ENCODE results near the gene RANBP9. TPM values are rescaled to one million over a fixed set of nuclear protein-coding genes. Genes with fewer than 3 reads are reported as not detected.

RANBP9 gene
- total and polyA plus RNA-seq, 7 experiments from 2014 or later: 2.7 to 56.9 (median 47.9) TPM

DNA sequence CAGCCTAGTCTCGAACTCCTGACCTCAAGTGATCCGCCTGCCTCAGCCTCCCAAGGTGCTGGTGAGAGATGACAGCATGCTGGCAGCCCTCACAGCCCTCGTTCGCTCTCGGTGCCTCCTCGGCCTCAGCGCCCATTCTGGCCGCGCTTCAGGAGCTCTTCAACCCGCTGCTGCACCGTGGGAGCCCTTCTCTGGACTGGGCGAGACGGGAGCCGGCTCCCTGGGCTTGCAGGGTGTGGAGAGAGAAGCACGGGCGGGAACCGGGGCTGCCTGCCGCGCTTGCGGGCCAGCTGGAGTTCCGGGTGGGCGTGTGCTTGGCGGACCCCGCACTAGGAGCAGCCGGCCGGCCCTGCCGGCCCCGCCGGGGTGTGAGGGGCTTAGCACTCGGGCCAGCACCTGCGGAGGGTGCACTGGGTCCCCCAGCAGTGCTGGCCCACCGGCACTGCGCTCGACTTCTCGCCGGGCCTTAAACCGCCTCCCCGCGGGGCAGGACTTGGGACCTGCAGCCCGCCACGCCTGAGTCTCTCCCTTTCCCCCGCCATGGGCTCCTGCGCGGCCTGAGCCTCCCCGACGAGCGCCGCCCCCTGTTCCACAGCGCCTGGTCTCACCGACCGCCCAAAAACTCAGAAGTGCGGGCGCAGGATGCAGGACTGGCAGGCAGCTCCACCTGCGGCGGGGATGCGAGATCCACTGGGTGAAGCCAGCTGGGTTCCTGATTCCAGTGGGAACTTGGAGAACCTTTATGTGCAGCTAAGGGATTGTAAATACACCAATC, 31.5 kb upstream of the RANBP9 start:
- Histone ChIP-seq H3K27me3 (ENCODE audit: control insufficient read depth in 2 of 2, insufficient read depth in 2 of 2, low read length in 2 of 2) (no peaks in the 10 kb centered on the region), H3K4me1 (ENCODE audit: control insufficient read depth in 2 of 2, insufficient read depth in 2 of 2, low read length in 2 of 2) (peaks cover 0 to 4% of the 10 kb centered on the region in 2 donors), H3K4me3 (ENCODE audit: low read length) (no peak overlapping the region), H3K36me3 (ENCODE audit: control insufficient read depth in 2 of 3, insufficient read depth in 3 of 3, low read length in 3 of 3) (no peaks in the 10 kb centered on the region), H3K9me3 (ENCODE audit: control insufficient read depth in 2 of 3, low read length in 3 of 3) (no peaks in the 10 kb centered on the region), H3K27ac (ENCODE audit: low read depth, low read length) (no peak overlapping the region)
- Mint-ChIP-seq H3K4me3 (peak overlapping the region in 4 of 10 donors; percentile 30 to 60 (median 60)), H3K27me3 (no peaks in the 10 kb centered on the region), H3K9me3 (peaks cover 0 to 5% (median 0%) of the 10 kb centered on the region in 11 donors), H3K36me3 (peaks cover 0 to 5% (median 0%) of the 10 kb centered on the region in 5 donors), H3K27ac (no peak overlapping the region), H3K4me1 (peaks cover 0 to 2% (median 0%) of the 10 kb centered on the region in 7 donors)
- intact Hi-C loops (cut with micrococcal nuclease): no loop called here
- ATAC-seq (no peak), DNase-seq (no peak)
- ChIA-PET CTCF (no interaction called here), POLR2A (no interaction called here)

DNA sequence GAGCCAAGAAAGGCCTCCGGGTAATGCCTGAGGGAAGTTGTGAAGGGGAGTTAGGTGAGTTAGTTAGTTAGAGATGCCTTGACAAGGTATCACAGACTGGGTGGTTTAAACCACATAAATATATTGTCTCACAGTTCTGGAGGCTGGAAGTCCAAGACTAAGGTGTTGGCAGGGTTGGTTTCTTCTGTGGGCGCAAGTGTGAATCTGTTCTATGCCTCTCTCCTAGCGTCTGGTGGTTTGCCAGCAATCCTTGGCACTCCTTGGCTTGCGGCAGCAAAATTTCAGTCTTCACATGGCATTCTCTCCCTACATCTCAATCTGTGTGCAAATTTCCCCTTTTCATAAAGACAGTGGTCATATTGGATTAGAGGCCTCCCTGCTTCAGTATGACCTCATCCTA, 29.7 kb upstream of the RANBP9 start:
- no peak for DNase-seq
- Mint-ChIP-seq H3K9me3 (peaks cover 0 to 5% (median 0%) of the 10 kb centered on the region in 11 donors), H3K4me3 (no peak overlapping the region), H3K4me1 (peaks cover 0 to 3% (median 0%) of the 10 kb centered on the region in 7 donors), H3K36me3 (peaks cover 0 to 5% (median 0%) of the 10 kb centered on the region in 5 donors), H3K27me3 (no peaks in the 10 kb centered on the region), H3K27ac (peak overlapping the region in 1 of 9 donors; percentile 33)
- intact Hi-C loops (cut with micrococcal nuclease): no loop called here
- no peak overlapping the region for H3K4me3 ChIP-seq (ENCODE audit: low read length)
- H3K9me3 ChIP-seq (ENCODE audit: control insufficient read depth in 2 of 3, low read length in 3 of 3): no peaks in the 10 kb centered on the region
- H3K4me1 ChIP-seq (ENCODE audit: control insufficient read depth in 2 of 2, insufficient read depth in 2 of 2, low read length in 2 of 2): no peaks in the 10 kb centered on the region
- ATAC-seq: no peak
- no peak overlapping the region for H3K27ac ChIP-seq (ENCODE audit: low read depth, low read length)
- no peaks in the 10 kb centered on the region for H3K36me3 ChIP-seq (ENCODE audit: control insufficient read depth in 2 of 3, insufficient read depth in 3 of 3, low read length in 3 of 3)
- H3K27me3 ChIP-seq (ENCODE audit: control insufficient read depth in 2 of 2, insufficient read depth in 2 of 2, low read length in 2 of 2): no peaks in the 10 kb centered on the region
- ChIA-PET CTCF (no interaction called here), POLR2A (no interaction called here)

DNA sequence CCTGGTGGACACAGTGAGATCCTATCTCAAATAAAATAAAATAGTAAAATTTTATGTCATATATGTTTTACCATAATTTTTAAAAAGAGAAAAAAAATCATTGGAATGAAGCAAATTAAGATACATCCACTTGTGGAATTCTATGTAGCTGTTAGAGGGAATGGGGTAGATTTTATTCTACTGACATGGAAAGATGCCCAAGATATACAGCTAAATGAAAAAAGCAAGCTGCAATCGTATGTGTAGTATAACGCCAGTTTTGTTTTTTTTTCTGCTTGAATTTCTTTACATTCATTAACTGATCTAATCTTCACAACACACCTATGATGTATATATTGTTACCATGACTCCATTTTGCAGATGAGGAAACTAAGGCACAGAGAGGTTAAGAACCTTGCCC, 23.4 kb upstream of the RANBP9 start:
- no peaks in the 10 kb centered on the region for H3K4me1 ChIP-seq (ENCODE audit: control insufficient read depth in 2 of 2, insufficient read depth in 2 of 2, low read length in 2 of 2)
- Mint-ChIP-seq H3K4me1 (peaks cover 0 to 3% (median 0%) of the 10 kb centered on the region in 7 donors), H3K27ac (no peak overlapping the region), H3K36me3 (no peaks in the 10 kb centered on the region), H3K9me3 (no peaks in the 10 kb centered on the region), H3K27me3 (peaks cover 0 to 17% (median 4%) of the 10 kb centered on the region in 5 donors), H3K4me3 (peak overlapping the region in 1 of 10 donors; percentile 14)
- CTCF ChIA-PET: no interaction called here
- H3K4me3 ChIP-seq (ENCODE audit: low read length): no peak overlapping the region
- no peak for ATAC-seq
- H3K27me3 ChIP-seq (ENCODE audit: control insufficient read depth in 2 of 2, insufficient read depth in 2 of 2, low read length in 2 of 2): no peaks in the 10 kb centered on the region
- no peak overlapping the region for H3K27ac ChIP-seq (ENCODE audit: low read depth, low read length)
- intact Hi-C loops (cut with micrococcal nuclease): no loop called here
- no peaks in the 10 kb centered on the region for H3K9me3 ChIP-seq (ENCODE audit: control insufficient read depth in 2 of 3, low read length in 3 of 3)
- POLR2A ChIA-PET: no interaction called here
- no peak for DNase-seq
- no peaks in the 10 kb centered on the region for H3K36me3 ChIP-seq (ENCODE audit: control insufficient read depth in 2 of 3, insufficient read depth in 3 of 3, low read length in 3 of 3)

DNA sequence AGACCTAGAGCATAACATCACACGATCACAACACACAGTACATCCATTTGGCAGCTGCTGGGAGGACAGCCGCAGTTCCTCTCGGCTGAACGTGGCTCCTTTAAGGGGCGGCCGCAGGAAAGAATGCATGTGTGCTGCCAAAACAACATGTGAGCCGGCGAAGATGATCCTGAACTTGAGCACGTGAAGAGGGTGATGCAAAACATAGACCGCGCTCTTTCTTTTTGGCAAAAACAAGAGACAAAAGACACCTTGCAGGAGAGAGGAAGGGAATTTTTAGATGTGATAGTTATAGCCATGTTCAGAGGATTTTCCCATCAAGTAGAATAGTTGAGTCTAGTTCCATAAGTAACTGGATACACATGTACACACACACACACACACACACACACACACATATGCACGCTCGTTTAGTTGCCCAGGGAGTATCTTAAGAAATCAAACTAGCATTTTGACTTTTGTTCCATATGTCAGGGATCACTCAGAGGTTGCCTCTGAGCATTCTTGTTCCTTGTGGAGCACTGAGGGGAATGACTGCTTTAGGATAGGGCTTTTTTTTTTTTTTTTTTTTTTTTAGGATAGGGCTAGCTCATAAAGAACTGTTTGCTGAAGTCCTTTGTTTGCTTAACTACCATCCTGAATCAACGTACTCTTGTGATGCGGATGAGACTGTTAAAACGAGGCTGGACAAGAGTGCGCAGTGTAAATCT, 21.7 kb upstream of the RANBP9 start:
- no peak overlapping the region for H3K27ac ChIP-seq (ENCODE audit: low read depth, low read length)
- CTCF ChIA-PET: no interaction called here

DNA sequence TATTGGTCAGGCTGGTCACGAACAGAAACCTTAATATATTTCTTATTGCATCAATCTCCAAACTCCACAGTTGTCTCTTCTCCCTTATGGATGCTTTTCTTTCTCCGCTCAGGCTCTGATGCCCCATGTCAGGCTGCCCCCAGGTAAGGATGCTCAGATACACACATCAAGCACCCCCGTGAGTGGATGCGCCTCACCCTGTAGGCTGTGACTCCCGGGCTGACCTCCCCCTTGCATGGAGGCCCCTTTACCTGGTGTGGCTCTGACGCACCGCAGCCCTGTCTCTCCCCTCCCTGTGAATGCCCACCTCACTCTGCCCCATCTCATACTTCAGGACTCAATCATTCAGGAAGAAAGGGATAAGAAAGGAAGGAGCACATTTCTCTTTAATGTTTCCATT, 19.1 kb upstream of the RANBP9 start:
- POLR2A ChIA-PET: interaction anchor here (1.2 kb wide), 1 partner anchor 18 kb away, joined by 4 read pairs; no protein-coding TSS in a partner anchor
- ATAC-seq: no peak
- peaks cover 2 to 5% of the 10 kb centered on the region in 2 donors for H3K4me1 ChIP-seq (ENCODE audit: control insufficient read depth in 2 of 2, insufficient read depth in 2 of 2, low read length in 2 of 2)
- no peaks in the 10 kb centered on the region for H3K36me3 ChIP-seq (ENCODE audit: control insufficient read depth in 2 of 3, insufficient read depth in 3 of 3, low read length in 3 of 3)
- Mint-ChIP-seq H3K9me3 (no peaks in the 10 kb centered on the region), H3K4me3 (no peak overlapping the region), H3K36me3 (no peaks in the 10 kb centered on the region), H3K4me1 (peaks cover 0 to 3% (median 2%) of the 10 kb centered on the region in 7 donors), H3K27ac (peak overlapping the region in 1 of 9 donors; percentile 23), H3K27me3 (peaks cover 0 to 19% (median 4%) of the 10 kb centered on the region in 5 donors)
- H3K4me3 ChIP-seq (ENCODE audit: low read length): no peak overlapping the region
- intact Hi-C loops (cut with micrococcal nuclease): no loop called here
- CTCF ChIA-PET: no interaction called here
- no peak overlapping the region for H3K27ac ChIP-seq (ENCODE audit: low read depth, low read length)
- no peaks in the 10 kb centered on the region for H3K27me3 ChIP-seq (ENCODE audit: control insufficient read depth in 2 of 2, insufficient read depth in 2 of 2, low read length in 2 of 2)
- H3K9me3 ChIP-seq (ENCODE audit: control insufficient read depth in 2 of 3, low read length in 3 of 3): no peaks in the 10 kb centered on the region
- DNase-seq: no peak

More for the DNA sequence above, 21.7 kb upstream of the RANBP9 start:
- intact Hi-C loops (cut with micrococcal nuclease): no loop called here
- H3K27ac Mint-ChIP-seq: no peak overlapping the region
- POLR2A ChIA-PET: interaction anchor here (1.0 kb wide), 1 partner anchor 121 kb away, joined by 3 read pairs; no protein-coding TSS in a partner anchor
- Histone ChIP-seq H3K4me3 (ENCODE audit: low read length) (no peak overlapping the region), H3K4me1 (ENCODE audit: control insufficient read depth in 2 of 2, insufficient read depth in 2 of 2, low read length in 2 of 2) (no peaks in the 10 kb centered on the region), H3K9me3 (ENCODE audit: control insufficient read depth in 2 of 3, low read length in 3 of 3) (no peaks in the 10 kb centered on the region), H3K36me3 (ENCODE audit: control insufficient read depth in 2 of 3, insufficient read depth in 3 of 3, low read length in 3 of 3) (no peaks in the 10 kb centered on the region), H3K27me3 (ENCODE audit: control insufficient read depth in 2 of 2, insufficient read depth in 2 of 2, low read length in 2 of 2) (no peaks in the 10 kb centered on the region)
- no peak overlapping the region for H3K4me3 Mint-ChIP-seq
- peaks cover 0 to 3% (median 0%) of the 10 kb centered on the region in 7 donors for H3K4me1 Mint-ChIP-seq
- H3K27me3 Mint-ChIP-seq: peaks cover 0 to 17% (median 4%) of the 10 kb centered on the region in 5 donors
- H3K9me3 Mint-ChIP-seq: no peaks in the 10 kb centered on the region
- no peaks in the 10 kb centered on the region for H3K36me3 Mint-ChIP-seq
- DNase-seq (no peak), ATAC-seq (no peak)

DNA sequence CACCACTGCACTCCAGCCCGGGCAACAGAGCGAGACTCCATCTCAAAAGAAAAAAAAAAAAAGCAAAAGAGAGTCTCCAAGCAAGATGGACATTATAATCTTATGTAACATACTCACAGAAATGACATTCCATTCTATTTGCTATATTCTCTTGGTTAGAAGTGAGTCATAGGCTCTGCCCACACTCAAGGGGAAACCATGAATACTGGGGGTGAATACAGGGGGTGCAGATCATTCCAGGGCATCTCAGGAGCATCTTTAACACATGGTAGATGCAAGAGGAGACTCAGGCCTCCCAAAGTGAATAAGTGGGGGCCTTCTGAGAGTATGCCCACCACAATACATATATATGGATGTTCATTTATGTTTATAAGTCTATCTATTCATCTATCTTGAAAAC, 18.3 kb upstream of the RANBP9 start:
- intact Hi-C loops (cut with micrococcal nuclease): no loop called here
- CTCF ChIA-PET: no interaction called here
- no peak overlapping the region for H3K27ac ChIP-seq (ENCODE audit: low read depth, low read length)
- ATAC-seq (no peak), DNase-seq (no peak)
- no peak overlapping the region for H3K4me3 ChIP-seq (ENCODE audit: low read length)
- no peaks in the 10 kb centered on the region for H3K9me3 ChIP-seq (ENCODE audit: control insufficient read depth in 2 of 3, low read length in 3 of 3)
- peaks cover 0 to 19% (median 4%) of the 10 kb centered on the region in 5 donors for H3K27me3 Mint-ChIP-seq
- H3K36me3 Mint-ChIP-seq: no peaks in the 10 kb centered on the region
- peaks cover 5 to 7% of the 10 kb centered on the region in 2 donors for H3K4me1 ChIP-seq (ENCODE audit: control insufficient read depth in 2 of 2, insufficient read depth in 2 of 2, low read length in 2 of 2)
- POLR2A ChIA-PET: no interaction called here
- no peaks in the 10 kb centered on the region for H3K27me3 ChIP-seq (ENCODE audit: control insufficient read depth in 2 of 2, insufficient read depth in 2 of 2, low read length in 2 of 2)
- H3K27ac Mint-ChIP-seq: no peak overlapping the region
- no peaks in the 10 kb centered on the region for H3K9me3 Mint-ChIP-seq
- H3K36me3 ChIP-seq (ENCODE audit: control insufficient read depth in 2 of 3, insufficient read depth in 3 of 3, low read length in 3 of 3): no peaks in the 10 kb centered on the region
- no peak overlapping the region for H3K4me3 Mint-ChIP-seq
- H3K4me1 Mint-ChIP-seq: peaks cover 0 to 11% (median 10%) of the 10 kb centered on the region in 7 donors
